Stimulated activated CD4-positive, alpha-beta T cell treated with anti-CD3 and anti-CD28 coated beads, Interleukin-15, amount 100 ng/mL, for 48 hours (primary cell): ENCODE results near the gene ZNF83.
"Not testable (repeated sequence)": the region's sequence is repeated elsewhere in the genome, so short reads cannot be mapped to it uniquely, and the experiment has no call there.

Experiments
- DNase-seq, 2 donors: peaks; one replicate each; pipeline ENCODE4 v3.0.0-alpha.2; 2020; ENCODE audit warnings: low read depth in 2 of 2

ZNF83 gene

DNA sequence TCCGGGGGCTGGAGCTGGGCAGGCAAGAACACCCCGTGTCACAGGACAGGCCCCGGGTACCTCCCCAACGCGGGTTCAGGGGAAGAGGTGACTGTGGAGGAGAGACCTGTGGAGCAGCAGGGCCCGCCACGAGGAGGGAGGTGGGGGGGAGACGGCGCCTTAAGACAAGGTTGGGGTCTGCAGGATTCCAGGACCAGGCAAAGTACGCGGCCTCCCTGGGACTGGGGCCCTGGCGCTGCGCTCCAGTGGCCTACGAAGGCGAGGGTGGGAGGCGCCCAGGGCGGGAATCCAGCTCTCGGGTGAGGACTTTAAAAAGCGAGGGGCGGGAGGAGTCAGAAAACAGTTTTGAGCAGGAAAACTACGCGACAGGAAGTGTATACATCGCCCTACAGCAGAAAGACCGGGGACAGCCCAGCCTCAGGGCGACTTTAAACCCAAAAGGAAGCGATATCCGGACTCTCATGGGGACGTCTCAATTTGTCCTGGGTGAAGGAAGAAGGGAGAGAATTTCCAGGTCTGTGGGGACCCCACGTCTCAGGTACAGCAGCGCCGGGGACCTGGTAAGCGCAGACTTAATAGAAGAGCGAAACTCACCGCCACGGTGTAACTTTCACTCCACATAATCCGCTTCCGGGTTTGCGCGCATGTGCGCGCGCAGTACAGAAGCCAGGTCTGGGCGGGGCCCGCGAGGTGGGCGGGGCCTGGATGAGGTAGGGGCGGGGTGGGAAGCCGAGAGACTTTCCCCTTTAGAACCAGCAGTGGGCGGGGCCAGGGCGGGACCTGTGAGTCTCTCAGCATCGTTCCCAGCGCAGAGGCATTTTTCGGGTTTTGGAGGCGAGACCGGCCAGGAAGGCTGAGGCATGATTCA lies at the start of gene ZNF83:
ZNF83 (minus strand) TSS at position 638 of the 868 bp plus-strand sequence.
- peak; percentile 79 to 85 for DNase-seq

DNA sequence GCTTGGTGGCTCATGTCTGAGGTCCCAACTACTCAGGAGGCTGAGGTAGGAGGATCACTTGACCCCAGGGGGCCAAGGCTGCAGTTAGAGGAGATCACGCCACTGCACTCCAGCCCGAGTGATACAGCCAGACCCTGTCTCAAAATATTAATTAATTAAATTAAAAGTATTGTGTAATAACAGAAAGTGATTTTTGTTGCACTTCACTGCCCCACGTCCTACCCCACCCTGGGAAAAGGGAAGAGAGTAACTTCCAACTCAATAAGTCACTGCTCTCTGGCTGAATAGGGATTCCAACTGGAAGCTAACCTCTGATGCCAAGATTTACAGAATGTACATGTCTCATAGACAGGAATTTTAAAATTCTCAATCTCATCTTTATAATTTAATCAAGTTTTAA lies 49.5 kb upstream of the ZNF83 start:
- no peak for DNase-seq

DNA sequence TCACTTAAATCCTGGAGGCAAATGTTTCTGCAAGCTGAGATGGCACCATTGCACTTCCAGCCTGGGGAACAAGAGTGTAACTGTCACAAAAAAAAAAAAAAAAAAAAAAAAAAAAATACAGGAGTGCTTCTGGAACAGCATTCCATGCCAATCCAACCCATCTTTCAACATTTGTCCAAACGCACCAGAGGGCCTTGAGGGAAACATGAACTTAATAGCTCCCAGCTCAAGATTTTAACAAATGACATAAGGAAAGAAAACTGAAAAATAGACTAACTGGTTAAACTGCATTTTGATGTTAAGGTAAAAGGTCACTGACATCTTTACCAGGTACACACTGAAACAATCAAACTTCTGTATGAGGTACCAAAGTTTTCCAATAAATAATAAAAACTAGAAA lies 47.7 kb upstream of the ZNF83 start:
- DNase-seq, result no peak

DNA sequence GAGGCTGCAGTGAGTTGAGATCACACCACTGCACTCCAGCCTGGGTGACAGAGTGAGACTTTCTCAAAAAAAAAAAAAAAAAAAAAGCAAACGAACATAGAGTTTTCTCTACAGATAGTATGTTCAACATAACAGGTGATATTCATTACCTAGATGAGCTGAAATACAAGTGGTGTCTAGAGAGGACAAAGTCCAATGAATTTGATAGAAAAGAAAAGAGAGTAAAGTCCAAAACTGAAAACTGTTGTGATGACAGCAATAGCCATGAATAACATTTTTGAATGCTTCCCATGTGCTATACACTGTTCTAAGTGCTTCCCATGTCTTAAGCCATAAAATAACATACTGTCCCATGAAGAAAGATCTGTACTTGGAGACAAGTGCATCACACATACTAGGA lies 43.1 kb upstream of the ZNF83 start:
- DNase-seq, result not testable (repeated sequence)

DNA sequence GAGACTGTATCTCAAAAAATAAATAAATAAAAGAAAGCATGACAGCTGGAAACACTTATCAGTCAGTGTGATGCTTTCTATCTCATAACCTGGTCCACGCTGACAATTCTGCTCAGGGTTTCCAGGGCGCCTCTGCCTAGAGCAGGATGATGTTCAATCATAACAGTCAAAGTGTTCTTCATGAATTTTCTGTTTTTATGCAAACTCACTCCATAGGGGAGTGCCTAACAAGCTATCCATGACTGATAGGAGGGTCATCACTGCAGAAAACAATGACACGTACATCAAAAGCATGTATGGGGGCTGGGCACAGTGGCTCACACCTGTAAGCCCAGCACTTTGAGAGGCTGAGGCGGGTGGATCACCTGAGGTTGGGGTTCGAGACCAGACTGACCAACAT lies 41.4 kb upstream of the ZNF83 start:
- no peak for DNase-seq

DNA sequence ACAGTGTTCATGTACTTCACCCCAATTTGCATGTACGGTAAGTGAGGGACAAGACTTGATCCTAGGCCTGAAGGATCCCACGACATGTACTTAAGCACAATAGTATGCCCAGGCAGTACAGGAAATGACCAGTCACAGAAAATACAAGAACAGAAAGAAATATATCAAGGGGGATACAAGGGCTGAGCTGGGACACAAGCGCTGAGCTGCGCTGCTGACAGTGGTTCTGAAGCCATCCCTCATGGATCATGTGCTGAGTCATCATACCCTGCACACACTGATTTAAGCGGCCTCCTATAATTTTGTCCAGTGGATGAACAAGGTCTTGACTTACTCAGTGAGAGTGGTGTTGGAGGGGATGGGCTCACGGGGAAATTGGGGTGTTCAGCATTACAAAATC lies 37.1 kb upstream of the ZNF83 start:
- not testable (repeated sequence) for DNase-seq

DNA sequence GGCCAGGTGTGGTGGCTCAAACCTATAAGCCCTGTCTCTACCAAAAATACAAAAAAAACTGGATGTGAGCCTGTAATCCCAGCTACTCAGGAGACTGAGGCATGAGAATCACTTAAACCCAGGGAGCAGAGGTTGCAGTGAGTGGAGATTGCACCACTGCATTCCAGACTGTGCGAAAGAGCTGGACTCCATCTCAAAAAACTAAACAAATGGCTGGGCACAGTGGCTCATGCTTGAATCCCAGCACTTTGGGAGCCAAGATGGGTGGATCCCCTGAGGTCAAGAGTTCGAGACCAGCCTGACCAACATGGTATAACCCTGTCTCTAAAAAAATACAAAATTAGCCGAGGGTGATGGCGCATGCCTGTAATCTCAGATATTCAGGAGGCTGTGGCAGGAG lies 34.9 kb upstream of the ZNF83 start:
- no peak for DNase-seq

DNA sequence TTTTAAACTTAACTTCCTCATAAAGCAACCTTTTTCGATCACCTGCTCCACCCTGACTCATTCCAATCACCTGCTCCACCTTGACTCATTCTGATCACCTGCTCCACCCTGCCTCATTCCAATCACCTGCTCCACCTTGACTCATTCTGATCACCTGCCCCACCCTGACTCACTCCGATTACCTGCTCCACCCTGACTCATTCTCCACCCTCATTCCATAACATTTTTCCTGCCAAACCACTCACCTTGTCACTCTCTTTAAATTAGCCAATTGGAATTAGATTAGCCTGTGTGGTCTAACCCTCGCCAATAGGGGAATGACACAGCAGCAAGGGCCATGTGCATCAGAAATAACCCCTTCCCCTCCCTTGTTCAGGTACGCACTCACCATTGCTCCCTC lies 31.9 kb upstream of the ZNF83 start:
- no peak for DNase-seq

DNA sequence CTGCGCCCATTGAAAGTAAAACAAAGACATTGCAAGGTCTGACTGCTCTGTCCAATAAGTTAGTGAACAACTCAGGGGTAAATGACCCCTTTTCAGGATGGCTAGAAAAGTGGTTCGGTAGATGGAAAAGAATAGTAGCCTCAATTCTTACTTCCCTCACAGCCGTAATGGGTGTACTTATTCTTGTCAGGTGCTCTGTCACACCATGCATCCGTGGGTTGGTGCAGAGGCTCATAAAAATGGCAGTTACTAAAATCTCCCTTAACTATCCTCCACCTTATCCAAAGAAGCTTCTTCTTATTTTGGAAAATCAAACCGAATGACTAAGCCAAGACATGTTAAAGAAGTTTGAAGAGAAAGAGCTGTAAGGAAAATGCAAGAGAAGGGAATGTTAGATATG lies 31.4 kb upstream of the ZNF83 start:
- DNase-seq, result no peak

DNA sequence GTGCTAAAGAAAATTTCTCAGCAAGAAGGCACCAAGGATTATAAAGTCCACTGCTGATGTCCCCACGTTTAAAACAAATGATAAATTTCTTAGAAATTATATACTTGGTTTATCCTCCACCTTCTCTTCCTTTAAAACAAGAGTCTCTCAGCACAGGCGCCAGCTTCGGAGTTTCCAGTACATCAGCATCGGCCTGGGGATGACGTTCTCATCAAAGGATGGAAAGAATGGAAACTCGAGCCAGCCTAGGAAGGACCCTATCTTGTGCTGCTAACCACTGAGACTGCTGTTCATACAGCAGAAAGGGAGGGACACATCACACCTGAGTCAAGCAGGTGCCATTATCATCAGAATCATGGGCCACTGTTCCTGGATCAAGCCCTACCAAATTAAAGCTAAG lies 29.8 kb upstream of the ZNF83 start:
- DNase-seq, result no peak

DNA sequence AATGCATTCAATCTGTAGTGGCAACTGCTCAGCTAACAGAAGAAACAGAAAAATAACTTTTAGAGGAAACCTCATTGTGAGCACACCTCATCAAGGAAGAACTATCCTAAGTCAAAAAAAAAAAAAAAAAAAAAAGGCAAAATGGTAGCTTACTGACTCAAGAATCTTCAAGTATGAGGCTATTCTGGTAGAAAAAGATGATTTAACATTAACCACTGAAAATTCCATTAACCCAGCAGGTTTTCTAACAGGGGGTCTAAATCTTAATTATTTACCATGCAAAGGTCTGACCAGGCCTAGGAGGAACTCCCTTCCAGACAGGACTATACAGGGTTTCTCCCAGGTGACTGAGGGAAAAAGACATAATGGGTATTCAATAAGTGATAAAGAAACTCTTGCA lies 28.4 kb upstream of the ZNF83 start:
- no peak for DNase-seq

DNA sequence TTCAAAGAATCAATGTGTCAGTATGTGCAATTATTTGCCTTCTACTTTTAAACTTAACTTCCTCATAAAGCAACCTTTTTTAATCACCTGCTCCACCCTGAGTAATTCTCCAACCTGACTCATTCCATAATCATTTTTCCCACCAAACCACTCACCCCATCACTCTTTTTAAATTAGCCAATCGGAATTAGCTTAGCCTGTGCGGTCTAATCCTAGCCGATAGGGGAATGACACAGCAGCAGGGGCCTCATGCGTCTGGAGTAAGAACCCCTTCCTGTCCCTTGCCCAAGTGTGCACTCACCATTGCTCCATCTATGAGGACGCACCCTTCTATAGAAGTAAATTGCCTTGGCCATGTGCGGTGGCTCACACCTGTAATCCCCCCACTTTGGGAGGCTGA lies 27.4 kb upstream of the ZNF83 start:
- no peak for DNase-seq

DNA sequence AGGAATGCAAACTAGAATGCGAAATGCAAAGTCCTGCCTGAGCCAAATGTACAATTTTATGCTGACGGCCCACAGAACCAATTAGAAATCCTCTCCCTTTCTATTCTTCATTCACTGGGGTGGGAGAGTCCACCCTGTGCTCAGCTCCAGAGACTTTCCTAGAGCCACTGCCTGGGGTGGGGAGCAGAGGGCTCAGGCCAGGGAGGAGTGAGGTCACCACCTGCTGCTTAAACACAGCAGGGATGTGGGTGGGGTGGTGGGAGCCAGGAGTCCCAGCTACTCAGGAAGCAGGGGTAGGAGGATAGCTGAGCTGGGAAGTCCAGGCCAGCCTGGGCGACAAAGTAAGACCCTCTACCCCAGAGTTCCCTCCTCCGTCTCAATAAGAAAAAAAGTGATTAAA lies 26.9 kb upstream of the ZNF83 start:
- no peak for DNase-seq

DNA sequence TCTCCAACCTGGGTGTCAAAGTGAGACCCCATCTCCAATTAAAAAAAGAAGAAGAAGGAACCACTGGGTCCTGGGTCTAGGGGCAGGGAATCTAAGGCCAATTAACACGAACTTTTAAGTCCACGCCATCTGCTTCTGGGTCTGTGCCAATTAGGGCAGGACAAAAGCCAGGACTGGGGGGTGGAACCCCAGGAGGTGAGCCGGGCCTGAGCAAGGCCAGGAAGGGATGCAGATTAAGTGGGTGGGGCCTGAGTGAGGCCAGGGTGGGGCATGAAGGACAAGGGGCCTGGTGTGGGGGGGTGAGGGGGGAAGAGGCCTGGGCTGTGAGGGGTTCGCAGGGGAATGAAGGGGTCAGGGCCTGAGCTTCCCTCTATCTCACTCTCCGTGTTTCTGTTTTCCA lies 26.3 kb upstream of the ZNF83 start:
- no peak for DNase-seq

DNA sequence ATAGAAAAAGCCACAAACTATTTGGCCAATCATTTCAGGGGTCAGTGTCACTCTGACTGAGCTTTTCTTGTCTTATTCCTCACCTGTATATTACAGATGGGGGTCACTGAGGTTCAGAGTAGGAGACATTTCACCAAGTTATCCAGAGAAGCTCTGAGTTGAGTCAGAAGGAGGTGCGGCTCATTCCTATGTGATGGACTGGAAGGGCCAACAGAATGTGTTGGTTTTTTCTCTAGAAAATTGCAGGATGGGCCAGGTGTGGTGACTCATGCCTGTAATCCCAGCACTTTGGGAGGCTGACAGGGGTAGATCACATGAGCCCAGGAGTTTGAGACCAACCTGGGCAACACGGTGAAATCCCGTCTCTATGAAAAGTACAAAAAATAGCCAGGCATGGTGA lies 24.5 kb upstream of the ZNF83 start:
- DNase-seq, result no peak

DNA sequence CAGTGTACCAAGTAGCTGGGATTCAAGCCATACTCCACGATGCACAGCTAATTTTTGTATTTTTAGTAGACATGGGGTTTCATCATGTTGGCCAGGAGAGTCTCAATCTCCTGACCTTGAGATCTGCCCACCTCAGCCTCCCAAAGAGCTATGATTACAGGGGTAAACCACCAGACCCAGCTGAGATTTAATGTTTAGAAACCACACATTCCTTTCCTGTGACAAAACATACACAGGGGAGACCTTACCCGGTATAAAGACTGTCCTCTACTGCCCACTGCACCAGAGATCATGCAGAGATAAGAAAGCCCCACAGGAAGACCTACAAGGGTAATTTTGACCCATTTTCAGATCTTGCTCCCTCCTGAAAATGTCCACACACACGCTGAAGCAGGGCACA lies 22.8 kb upstream of the ZNF83 start:
- DNase-seq, result no peak

DNA sequence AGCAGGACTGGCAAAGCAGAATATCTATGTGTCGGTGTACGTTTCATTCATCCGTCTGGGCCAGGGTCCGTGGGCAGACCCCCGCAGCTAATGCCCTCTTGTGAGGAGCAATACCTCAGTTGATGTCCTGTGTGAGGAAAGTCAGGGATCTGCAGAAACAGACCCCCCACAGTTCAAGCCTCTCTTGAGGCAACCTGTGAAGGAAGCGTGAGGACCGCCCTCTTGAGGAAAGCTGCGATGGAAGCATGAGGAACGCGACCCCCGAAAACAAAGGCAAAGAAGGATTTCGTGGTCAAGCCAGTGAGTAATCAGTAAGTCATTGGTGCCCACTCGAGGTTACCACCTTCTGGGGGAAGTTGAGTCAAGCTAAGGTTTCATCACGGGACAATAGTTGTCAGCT lies 20.9 kb upstream of the ZNF83 start:
- DNase-seq, result no peak

DNA sequence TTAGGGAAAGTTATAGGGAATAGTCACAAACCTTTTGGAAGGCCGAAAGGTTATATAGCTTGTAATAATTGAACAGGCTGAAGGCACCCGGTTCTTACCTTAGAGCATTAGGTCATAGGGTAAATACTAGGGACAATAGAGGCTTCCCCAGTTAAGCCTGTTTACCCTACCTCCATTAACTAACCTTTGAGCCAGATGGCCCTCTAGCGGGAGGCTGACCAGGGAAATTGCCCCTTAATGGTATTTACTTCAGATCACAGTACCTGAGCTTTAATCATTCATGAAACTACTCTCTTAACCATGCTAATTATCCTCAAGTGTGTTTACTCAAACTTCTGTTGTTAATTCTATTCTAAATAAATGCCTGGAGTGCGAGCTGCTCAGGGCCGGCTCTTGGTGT lies 20.4 kb upstream of the ZNF83 start:
- DNase-seq, result no peak

DNA sequence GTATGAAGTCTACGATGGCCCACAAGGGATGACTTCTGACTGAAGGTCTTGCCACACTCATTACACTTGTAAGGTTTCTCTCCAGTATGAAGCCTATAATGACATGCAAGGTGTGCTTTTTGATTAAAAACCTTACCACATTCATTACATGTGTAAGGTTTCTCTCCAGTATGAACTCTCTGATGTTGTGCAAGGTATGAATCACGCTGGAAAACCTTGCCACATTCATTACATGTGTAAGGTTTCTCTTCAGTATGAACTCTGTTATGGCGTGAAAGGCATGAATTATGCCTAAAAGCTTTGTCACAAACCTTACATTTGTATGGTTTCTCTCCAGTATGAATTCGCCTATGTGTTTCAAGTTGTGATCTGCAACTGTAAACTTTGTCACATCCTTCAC lies 15.0 kb upstream of the ZNF83 start:
- DNase-seq, result no peak

DNA sequence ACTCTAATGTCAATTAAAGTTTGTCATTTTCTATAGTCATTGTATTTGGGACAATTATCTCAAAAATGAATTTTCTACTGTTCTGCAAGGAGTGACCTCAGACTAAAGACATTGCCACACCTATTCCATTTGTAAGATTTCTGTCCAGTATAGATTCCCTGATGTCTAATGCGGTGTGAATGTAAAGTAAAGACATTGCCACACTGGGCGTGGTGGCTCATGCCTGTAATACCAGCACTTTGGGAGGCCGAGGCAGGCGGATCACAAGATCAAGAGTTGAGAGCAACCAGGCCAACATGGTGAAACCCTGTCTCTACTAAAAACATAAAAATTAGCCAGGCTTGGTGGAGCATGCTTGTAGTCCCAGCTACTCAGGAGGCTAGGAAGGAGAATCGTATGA lies 13.8 kb upstream of the ZNF83 start:
- DNase-seq, result no peak

DNA sequence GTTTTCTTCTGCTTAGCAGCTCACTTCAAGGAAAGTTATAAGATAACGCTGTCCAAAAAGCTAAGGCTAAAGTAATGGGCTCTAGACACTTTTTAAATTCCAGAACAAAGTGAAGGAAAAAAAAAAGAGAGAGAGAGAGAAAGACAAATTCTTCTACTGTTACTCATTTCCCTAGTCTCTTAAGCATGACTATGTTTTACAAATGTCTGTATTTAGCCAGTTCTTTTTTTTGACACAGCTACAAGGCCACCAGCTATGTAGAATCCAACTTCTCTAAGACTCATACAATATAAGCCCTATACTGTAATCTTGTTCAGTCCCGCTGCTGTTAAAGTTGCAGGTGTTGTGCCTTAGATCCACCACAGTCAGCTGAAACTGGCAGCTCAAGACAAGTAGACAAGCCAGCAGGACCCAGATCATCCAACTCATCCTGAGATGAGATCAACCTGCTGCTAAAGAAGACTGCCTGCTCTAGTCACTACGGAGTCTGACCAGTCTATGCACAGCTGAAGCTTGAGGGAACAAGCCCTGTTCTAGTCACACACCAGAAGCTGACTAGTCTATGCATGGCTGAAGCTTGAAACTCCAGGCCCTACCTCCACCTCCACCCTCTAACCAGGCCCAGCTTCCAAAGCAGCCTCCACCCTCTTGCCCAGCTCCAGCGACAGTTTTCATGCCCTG lies 10.3 kb upstream of the ZNF83 start:
- no peak for DNase-seq

DNA sequence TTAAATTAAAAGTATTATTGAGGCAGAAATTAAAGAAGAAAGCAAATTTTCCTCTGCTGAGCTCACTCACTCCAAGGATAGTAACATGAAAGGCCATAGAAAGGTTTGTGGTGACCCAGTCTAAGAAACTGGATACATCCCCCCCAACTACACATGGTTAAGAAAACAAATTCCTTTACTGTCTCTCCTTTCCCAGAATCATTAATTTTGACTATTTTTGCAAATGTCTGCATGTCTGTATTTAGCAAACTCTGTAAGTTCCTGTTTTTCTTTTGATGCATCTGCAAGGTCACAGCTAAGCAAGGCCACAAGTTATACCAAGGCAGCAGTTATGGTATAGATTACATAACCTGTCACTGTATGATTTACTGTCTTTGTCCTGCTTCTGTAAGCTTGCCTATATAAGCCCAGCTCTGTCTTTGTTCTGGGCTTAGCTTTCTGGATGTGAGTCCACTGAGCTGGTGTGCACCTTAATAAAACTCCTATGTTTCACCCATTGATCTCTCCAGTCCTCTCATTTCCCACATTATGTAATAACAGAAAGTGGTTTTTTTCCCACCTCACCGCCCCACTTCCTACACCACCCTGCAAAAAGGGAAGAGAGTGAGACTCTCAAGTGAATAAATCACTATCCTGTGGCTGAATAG lies 8.5 kb upstream of the ZNF83 start:
- DNase-seq, result no peak

DNA sequence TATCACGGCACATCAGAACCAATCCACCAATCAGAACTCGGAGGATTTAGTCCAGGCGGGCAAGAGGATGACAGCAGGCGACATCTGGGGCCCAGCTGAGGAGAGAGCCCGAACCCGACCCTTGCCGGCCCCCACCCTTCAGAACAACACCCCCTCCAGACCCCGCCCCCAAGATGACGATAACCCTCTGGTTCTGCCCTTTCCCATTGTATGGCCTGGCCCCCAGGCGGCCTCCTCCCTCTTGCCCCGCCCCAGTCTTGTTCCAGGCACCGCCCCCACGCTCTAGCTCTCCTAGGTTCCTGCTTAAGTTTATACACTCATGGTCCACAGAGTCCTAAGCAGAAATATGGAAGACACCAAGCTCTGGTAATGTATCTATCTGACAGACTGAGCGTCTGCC lies 2.8 kb upstream of the ZNF83 start:
- DNase-seq, result no peak
